ENCODE data around the gene TPM4.
A peak's percentile ranks its signal among the peaks of the same experiment; 100 is the strongest.

The TPM4 gene

GRCh38 chr19:16104722-16105121 lies 28.4 kb downstream of the TPM4 start:
- TF ChIP-seq TAF1 (IDR thresholded peaks at IDR 0.05; ENCODE audit: borderline replicate concordance, insufficient read depth, low read length) (no peak), SIN3A (IDR thresholded peaks at IDR 0.05; ENCODE audit: borderline replicate concordance, insufficient read depth, low read length) (no peak), POLR2AphosphoS5 (IDR thresholded peaks at IDR 0.05; ENCODE audit: low read depth, low read length) (no peak), FOXP2 (optimal IDR thresholded peaks at IDR 0.05; ENCODE audit: borderline replicate concordance, extremely low read depth, extremely low read length, insufficient read depth) (no peak)
- TF ChIP-seq, protein P1, sequence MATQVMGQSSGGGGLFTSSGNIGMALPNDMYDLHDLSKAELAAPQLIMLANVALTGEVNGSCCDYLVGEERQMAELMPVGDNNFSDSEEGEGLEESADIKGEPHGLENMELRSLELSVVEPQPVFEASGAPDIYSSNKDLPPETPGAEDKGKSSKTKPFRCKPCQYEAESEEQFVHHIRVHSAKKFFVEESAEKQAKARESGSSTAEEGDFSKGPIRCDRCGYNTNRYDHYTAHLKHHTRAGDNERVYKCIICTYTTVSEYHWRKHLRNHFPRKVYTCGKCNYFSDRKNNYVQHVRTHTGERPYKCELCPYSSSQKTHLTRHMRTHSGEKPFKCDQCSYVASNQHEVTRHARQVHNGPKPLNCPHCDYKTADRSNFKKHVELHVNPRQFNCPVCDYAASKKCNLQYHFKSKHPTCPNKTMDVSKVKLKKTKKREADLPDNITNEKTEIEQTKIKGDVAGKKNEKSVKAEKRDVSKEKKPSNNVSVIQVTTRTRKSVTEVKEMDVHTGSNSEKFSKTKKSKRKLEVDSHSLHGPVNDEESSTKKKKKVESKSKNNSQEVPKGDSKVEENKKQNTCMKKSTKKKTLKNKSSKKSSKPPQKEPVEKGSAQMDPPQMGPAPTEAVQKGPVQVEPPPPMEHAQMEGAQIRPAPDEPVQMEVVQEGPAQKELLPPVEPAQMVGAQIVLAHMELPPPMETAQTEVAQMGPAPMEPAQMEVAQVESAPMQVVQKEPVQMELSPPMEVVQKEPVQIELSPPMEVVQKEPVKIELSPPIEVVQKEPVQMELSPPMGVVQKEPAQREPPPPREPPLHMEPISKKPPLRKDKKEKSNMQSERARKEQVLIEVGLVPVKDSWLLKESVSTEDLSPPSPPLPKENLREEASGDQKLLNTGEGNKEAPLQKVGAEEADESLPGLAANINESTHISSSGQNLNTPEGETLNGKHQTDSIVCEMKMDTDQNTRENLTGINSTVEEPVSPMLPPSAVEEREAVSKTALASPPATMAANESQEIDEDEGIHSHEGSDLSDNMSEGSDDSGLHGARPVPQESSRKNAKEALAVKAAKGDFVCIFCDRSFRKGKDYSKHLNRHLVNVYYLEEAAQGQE (IDR thresholded peaks at IDR 0.05; ENCODE audit: insufficient read depth in 1 of 2, low read depth in 2 of 2, low read length in 2 of 2), result no peak

DNA sequence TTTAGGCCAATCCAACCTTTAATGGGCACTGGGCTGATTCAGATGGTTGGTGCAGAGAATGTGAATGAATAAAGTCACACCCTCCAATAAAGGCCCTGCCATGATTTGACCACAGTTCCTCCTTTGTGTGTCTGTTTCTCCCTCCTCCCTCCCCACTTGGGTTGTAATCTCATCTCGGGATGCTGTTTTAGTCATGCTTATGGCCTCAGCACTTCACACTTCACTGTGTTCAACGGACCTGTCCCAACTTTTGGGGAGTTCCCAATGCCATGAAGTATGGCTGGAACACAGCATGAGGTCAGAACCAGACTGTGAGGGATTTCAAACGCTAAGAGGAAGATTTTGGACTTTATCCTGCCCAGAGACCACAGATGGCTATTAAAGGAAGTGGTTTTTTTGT lies 29.8 kb downstream of the TPM4 start:
- TF ChIP-seq, protein P1 (IDR thresholded peaks at IDR 0.05; ENCODE audit: insufficient read depth in 1 of 2, low read depth in 2 of 2, low read length in 2 of 2), result no peak
- TF ChIP-seq TAF1 (IDR thresholded peaks at IDR 0.05; ENCODE audit: borderline replicate concordance, insufficient read depth, low read length), result no peak
- no peak for TF ChIP-seq FOXP2 (optimal IDR thresholded peaks at IDR 0.05; ENCODE audit: borderline replicate concordance, extremely low read depth, extremely low read length, insufficient read depth)
- TF ChIP-seq POLR2AphosphoS5 (IDR thresholded peaks at IDR 0.05; ENCODE audit: low read depth, low read length), result no peak
- no peak for TF ChIP-seq SIN3A (IDR thresholded peaks at IDR 0.05; ENCODE audit: borderline replicate concordance, insufficient read depth, low read length)

DNA sequence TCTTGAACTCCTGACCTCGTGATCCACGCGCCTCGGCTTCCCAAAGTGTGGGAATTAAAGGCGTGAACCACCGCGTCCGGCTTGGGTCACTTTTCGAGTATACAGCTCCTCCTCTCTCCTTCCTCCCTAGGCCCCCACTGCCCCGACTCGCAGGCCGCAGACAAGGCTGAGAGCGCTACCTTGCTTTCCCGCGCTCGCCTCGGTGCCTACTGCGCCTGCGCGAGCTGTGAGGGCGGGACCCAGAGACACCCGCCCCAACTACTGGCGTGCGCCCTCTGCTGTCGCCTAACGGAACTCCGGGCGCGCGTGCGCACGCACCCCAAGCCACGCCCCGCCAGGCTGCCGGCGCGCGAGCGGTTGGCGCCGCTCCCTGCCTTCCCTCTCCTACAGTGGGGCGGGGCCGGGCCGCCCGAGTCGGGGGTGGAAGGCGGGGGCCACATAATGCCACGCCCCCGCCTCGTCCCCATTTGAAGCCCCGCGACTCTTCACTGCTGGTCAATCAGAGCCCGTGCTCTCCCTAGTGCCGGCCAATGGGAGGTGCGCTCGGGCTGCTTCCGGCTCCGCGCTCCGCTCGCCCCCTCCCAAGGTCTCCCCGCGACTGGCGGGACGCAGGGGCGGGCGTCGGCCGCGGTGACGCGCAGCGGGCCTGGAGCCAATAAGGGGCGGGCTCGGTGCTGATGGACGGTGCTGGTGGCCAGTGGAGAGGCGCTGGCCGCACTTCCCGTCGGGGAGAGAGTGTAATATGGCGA lies 35.0 kb downstream of the TPM4 start, which contains the start of gene RAB8A:
Gene RAB8A (plus strand): TSS at position 730 of the 749 bp plus-strand sequence. CDS start 13 bp downstream, at position 743.
- TF ChIP-seq, protein P1 (IDR thresholded peaks at IDR 0.05; ENCODE audit: insufficient read depth in 1 of 2, low read depth in 2 of 2, low read length in 2 of 2), result no peak
- peak; percentile 89 for TF ChIP-seq FOXP2 (optimal IDR thresholded peaks at IDR 0.05; ENCODE audit: borderline replicate concordance, extremely low read depth, extremely low read length, insufficient read depth)
- no peak for TF ChIP-seq POLR2AphosphoS5 (IDR thresholded peaks at IDR 0.05; ENCODE audit: low read depth, low read length)
- TF ChIP-seq SIN3A (IDR thresholded peaks at IDR 0.05; ENCODE audit: borderline replicate concordance, insufficient read depth, low read length), result no peak

DNA sequence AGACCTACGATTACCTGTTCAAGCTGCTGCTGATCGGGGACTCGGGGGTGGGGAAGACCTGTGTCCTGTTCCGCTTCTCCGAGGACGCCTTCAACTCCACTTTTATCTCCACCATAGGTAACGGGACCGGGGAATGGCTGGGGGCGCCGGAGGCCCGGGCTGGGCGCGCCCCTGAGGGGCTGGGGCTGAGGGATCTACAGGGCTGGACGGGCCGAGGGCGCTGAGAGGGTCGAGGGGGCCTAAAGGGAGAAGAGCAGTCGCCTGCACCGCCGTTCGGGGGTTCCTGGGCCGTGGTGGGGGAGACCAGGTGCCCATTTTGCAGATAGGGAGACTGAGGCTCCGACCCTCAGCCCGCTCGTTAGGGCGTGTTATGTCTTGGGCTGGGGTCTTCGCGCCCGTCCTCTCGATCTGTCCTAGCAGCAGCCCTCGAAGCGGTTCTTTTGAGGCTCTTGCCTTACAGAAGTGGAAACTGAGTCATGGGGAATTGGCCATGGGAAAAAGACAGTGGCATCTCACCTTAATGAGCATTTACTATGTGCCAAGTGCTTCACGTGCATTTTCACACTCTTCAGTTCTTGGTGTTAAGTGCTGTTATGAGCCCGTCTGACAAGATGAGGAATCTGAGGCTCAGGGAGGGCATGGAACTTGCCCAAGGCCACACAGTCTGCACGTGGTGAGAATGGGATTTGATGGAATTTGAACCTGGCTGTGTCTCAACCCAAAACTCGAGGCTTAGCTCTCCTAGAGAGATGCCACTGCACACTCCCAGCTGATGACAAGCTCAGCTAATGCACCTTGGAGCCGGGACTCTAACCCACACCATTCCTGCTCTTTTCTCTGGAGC lies 35.8 kb downstream of the TPM4 start:
- no peak for TF ChIP-seq SIN3A (IDR thresholded peaks at IDR 0.05; ENCODE audit: borderline replicate concordance, insufficient read depth, low read length)
- TF ChIP-seq TAF1 (IDR thresholded peaks at IDR 0.05; ENCODE audit: borderline replicate concordance, insufficient read depth, low read length), result peak; percentile 91; the same call in 1 of the 2 replicates
- no peak for TF ChIP-seq FOXP2 (optimal IDR thresholded peaks at IDR 0.05; ENCODE audit: borderline replicate concordance, extremely low read depth, extremely low read length, insufficient read depth)
- TF ChIP-seq POLR2AphosphoS5 (IDR thresholded peaks at IDR 0.05; ENCODE audit: low read depth, low read length), result peak; percentile 34; the same call in 1 of the 2 replicates
- TF ChIP-seq, protein P1 (IDR thresholded peaks at IDR 0.05; ENCODE audit: insufficient read depth in 1 of 2, low read depth in 2 of 2, low read length in 2 of 2), result no peak

Measured in PFSK-1 (cell line).